ENCODE data around the gene ADGRL3.
"Not testable (repeated sequence)": the region's sequence is repeated elsewhere in the genome, so short reads cannot be mapped to it uniquely, and the experiment has no call there.

ADGRL3 gene

DNA sequence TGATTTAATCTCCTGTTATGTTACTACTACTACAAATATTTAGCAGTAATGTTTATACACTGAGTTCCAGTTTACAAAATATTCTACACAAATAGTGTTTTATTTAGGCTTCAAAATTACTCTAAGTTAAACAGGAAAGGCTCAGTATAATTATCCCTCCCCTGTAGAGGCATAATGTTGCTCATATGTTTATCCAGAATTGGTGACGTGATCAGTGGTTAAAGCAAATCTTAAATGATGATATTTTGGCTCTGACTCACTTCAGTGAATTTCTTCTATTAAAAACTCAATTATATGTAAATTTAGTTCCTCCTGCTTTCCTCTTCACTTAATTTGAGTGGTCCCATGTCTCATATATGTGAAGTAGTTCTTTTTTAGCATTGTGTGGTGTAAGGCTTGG, 438.5 kb downstream of the ADGRL3 start:
- DNase-seq (ENCODE audit: low read depth): no peak

DNA sequence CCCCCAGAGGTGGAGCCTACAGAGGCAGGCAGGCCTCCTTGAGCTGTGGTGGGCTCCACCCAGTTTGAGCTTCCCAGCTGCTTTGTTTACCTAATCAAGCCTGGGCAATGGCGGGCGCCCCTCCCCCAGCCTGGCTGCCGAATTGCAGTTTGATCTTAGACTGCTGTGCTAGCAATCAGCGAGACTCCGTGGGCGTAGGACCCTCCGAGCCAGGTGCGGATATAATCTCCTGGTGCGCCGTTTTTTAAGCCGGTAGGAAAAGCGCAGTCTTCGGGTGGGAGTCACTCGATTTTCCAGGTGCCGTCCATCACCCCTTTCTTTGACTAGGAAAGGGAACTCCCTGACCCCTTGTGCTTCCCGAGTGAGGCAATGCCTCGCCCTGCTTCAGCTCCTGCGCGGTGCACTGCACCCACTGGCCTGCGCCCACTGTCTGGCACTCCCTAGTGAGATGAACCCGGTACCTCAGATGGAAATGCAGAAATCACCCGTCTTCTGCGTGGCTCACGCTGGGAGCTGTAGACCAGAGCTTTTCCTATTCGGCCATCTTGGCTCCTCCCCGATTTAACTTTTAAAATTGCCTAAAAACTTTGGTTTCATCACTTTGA, 446.7 kb downstream of the ADGRL3 start:
- not testable (repeated sequence) for DNase-seq (ENCODE audit: low read depth)

- DNase-seq (ENCODE audit: low read depth): no peak
Measured at GRCh38 chr4:61648264-61648663, 448.1 kb downstream of the ADGRL3 start.

GRCh38 chr4:61657016-61657415, 456.9 kb downstream of the ADGRL3 start:
- no peak for DNase-seq (ENCODE audit: low read depth)

- no peak for DNase-seq (ENCODE audit: low read depth)
Measured at GRCh38 chr4:61661960-61662359, 461.8 kb downstream of the ADGRL3 start.

GRCh38 chr4:61662362-61662761, 462.2 kb downstream of the ADGRL3 start:
- no peak for DNase-seq (ENCODE audit: low read depth)

GRCh38 chr4:61663310-61663709, 463.2 kb downstream of the ADGRL3 start:
- DNase-seq (ENCODE audit: low read depth): no peak

- DNase-seq (ENCODE audit: low read depth): no peak
Measured at GRCh38 chr4:61665649-61666048, 465.5 kb downstream of the ADGRL3 start.

DNA sequence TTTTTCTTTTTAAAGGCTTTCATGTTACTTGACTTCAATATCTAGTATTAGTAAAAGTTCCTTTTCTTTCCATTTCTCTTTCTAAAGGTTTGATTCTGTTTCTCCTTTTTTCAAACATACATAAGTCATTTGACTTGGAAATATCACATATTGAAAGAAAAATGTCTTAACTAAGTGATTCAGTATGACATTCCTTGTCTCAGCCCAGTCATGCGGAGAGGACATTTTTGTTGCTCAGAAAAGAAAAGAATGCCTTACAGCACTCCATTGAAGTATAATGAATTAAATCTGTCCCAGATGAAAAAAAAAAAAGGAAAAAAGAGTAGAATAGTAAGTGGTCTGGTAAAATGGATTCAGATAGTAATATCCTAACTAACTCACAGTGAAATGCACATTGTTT, 466.1 kb downstream of the ADGRL3 start:
- DNase-seq (ENCODE audit: low read depth): no peak

DNA sequence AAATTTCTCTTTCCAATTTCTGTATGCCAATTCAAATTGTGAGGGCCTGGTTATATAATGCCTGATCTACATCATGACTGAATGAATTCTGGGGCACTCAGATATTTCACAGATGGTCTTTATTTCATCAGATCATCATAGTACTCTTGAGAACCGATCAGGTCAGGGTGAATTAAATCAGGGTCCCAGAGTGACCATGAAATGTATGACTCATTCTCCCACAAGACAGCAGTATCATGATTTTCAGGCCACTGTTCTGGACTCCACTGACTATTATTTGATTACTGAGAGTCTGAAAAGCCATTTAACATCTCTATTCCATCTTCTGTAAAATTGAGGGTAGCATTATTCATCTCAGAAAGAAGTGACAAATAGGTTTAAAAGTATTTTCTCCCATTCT, 471.5 kb downstream of the ADGRL3 start:
- DNase-seq (ENCODE audit: low read depth): no peak

DNA sequence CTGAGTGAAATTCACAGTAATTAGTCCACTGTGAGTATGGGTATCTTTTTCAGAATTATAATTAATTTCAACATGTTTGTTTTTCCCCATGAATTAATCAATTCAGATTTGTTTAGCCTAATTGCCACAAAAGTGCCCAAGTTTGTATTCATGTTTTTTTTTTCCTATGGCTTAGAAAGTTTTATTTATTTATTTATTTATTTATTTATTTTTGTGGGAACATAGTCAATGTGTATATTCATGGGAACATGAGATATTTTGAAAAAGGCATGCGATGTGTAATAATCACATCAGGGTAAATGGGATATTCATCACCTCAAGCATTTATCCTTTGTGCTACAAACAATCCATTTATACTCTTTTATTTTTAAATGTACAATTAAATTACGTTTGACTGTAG, 475.3 kb downstream of the ADGRL3 start:
- DNase-seq (ENCODE audit: low read depth): no peak

DNA sequence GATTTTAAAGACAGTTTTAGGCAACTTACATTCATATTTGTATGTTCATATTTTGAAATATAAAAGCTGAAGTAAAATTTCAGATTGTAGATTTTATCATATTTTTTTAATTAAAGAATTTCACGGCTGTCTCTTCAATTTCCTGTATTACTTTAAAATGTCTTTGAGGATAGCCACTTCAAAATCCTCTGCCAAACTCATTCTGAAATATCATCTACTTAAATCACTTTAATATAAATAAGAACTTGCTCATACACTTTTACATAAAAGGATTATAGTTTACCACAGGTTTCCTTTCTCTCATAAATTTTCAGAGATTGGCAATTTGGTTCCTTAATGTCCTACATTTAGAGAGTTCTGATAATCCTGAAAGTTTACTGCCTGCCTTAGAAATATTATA, 478.2 kb downstream of the ADGRL3 start:
- DNase-seq (ENCODE audit: low read depth): no peak

DNA sequence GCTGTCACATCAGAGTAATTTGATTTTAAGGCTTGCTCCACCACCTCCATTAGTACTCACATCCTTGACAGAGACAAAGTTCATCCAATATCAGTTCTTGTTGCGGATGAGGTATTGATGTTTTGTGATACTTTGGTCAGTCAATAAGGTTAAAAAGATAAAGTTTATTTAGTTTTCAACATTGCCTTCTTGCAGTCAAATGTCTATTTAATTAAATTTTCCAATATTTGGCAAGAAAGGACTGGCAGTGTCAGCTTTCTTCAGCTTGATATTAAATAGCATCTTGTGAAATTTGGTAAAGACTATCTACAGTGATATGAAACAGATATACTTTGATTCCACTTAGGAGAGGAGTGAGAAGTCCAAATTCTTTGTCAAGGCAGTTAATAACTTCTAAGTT, 493.4 kb downstream of the ADGRL3 start:
- no peak for DNase-seq (ENCODE audit: low read depth)

DNA sequence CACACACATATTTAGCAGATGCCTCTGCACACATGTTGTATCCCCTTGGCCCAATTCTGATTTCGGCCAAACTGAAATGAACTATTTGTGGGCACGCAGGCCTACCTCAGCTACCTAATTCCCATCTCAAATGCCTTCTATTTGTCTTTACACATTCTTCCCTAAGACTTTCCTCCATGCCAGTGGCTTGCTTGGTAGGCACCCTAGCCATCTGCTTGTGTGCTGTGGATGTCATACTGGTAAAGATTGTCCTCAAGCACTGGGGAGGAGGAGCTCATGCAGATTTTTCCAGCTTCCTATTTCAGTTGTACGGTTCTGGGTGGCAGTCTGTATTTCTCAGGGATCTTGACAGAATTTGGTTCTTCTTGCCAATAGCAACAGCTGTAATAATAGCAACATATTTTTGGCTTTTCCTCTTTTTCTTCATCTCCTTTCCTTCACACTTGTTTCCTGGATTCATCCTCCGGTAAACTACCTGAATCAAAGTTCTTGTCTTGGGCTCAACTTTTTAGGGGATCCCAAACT, 514.3 kb downstream of the ADGRL3 start:
- no peak for DNase-seq (ENCODE audit: low read depth)

GRCh38 chr4:61716426-61716825, 516.3 kb downstream of the ADGRL3 start:
- DNase-seq (ENCODE audit: low read depth): no peak

- no peak for DNase-seq (ENCODE audit: low read depth)
Measured at GRCh38 chr4:61723492-61723891, 523.4 kb downstream of the ADGRL3 start.

GRCh38 chr4:61727286-61727685, 527.2 kb downstream of the ADGRL3 start:
- DNase-seq (ENCODE audit: low read depth): no peak

DNA sequence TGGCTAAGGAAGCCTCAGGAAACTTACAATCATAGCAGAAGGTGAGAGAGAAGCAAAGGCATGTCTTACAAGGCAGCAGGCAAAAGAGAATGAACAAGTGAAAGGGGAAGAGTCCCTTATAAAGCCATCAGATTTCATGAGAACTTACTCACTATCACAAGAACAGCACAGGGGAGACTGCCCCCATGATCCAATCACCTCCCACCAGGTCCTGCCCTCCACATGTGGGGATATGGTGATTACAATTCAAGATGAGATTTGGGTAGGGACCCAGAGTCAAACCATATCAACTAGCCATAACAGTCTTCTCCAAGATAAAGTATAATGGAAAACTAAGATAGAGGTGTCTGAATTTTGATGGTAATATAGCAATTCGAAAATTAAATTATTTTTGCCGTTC, 534.3 kb downstream of the ADGRL3 start:
- no peak for DNase-seq (ENCODE audit: low read depth)

GRCh38 chr4:61739887-61740286, 539.8 kb downstream of the ADGRL3 start:
- DNase-seq (ENCODE audit: low read depth): no peak

- no peak for DNase-seq (ENCODE audit: low read depth)
Measured at GRCh38 chr4:61740886-61741285, 540.8 kb downstream of the ADGRL3 start.

DNA sequence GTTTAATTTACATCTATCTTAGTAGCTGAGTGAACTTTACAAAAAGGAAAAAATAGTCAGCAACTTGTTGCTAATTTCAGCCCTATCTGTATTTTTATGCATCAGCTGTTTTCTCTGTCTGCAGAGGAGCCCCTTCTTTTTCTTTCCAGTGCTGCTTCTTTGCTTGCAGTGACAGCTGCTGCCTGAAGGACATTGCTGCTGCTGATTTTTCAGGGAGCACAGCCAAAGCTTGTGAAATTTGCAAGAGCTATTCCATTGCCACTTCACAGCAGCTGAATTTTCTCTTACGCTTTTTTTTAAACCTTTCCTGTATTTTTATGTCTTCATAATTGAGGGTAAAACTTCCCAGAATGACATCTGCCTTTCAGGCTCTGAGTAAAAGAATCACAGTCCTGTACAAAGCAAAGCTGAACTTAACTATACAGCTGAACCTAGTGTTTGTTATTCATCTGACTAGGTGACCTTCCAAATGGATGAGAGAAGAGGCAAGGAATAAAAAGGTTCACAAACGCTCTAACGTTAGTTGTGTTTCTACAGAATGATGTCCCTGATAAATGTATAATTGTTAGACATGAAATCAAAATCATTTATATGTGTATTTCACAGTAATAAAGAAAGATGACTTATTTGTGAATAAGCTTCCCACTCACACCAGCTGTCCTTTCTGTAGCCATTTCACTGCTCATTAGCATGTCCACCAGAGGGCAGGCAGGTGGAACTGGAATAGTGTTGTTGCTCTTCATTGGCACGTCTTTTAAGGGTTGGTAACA, 541.4 kb downstream of the ADGRL3 start:
- DNase-seq (ENCODE audit: low read depth): no peak

GRCh38 chr4:61750810-61751209, 550.7 kb downstream of the ADGRL3 start:
- DNase-seq (ENCODE audit: low read depth): no peak

- no peak for DNase-seq (ENCODE audit: low read depth)
Measured at GRCh38 chr4:61752617-61753016, 552.5 kb downstream of the ADGRL3 start.

GRCh38 chr4:61753739-61754138, 553.6 kb downstream of the ADGRL3 start:
- no peak for DNase-seq (ENCODE audit: low read depth)

All from stimulated activated CD8-positive, alpha-beta memory T cell treated with anti-CD3 and anti-CD28 coated beads, Interleukin-15, amount 100 ng/mL, for 24 hours (primary cell).